H9 (cell line): ENCODE results near the gene FBXL15. TPM values are rescaled to one million over a fixed set of nuclear protein-coding genes. Genes with fewer than 3 reads are reported as not detected.

Experiments
- DNase-seq: peaks from one replicate; pipeline ENCODE4 v3.0.0-alpha.2; 2017
- H2AFZ ChIP-seq: one replicate; pipeline ENCODE4 v1.6.1; 2013; ENCODE audit warnings: mild to moderate bottlenecking, low read length, control low read depth, moderate library complexity
- H2AK5ac ChIP-seq: 2 replicates; pipeline ENCODE4 v1.6.1; 2013; ENCODE audit warnings: low read length, control low read depth, mixed read lengths; ENCODE audit not compliant: insufficient read length
- H2BK120ac ChIP-seq: one replicate; pipeline ENCODE4 v1.6.1; 2013; ENCODE audit warnings: low read depth, mild to moderate bottlenecking, low read length, control low read depth, inconsistent platforms; ENCODE audit not compliant: poor library complexity, severe bottlenecking
- H2BK12ac ChIP-seq: 2 replicates; pipeline ENCODE4 v1.6.1; 2013; ENCODE audit warnings: low read length, control low read depth, mixed read lengths, low read depth; ENCODE audit not compliant: insufficient read length
- H2BK15ac ChIP-seq: 2 replicates; pipeline ENCODE4 v1.6.1; 2013; ENCODE audit warnings: low read depth, low read length, control low read depth
- H2BK20ac ChIP-seq: one replicate; pipeline ENCODE4 v1.6.1; 2013; ENCODE audit warnings: low read depth, mild to moderate bottlenecking, low read length, control low read depth, inconsistent platforms; ENCODE audit not compliant: poor library complexity, severe bottlenecking
- H2BK5ac ChIP-seq: 2 replicates; pipeline ENCODE4 v1.6.1; 2013; ENCODE audit warnings: low read length, control low read depth, mixed read lengths; ENCODE audit not compliant: insufficient read length
- H3K14ac ChIP-seq: 2 replicates; pipeline ENCODE4 v1.6.1; 2013; ENCODE audit warnings: low read length, control low read depth; ENCODE audit not compliant: insufficient read depth
- H3K18ac ChIP-seq: 2 replicates; pipeline ENCODE4 v1.6.1; 2013; ENCODE audit warnings: low read depth, mild to moderate bottlenecking, mixed read lengths, low read length, control low read depth; ENCODE audit not compliant: insufficient read length
- H3K23ac ChIP-seq: 2 replicates; pipeline ENCODE4 v1.6.1; 2013; ENCODE audit warnings: low read length, control low read depth, mixed read lengths, low read depth; ENCODE audit not compliant: insufficient read length
- H3K23me2 ChIP-seq: 2 replicates; pipeline ENCODE4 v1.6.1; 2013; ENCODE audit warnings: low read depth, mild to moderate bottlenecking, mixed read lengths, low read length, control low read depth; ENCODE audit not compliant: insufficient read length, poor library complexity, severe bottlenecking
- H3K27ac ChIP-seq: 2 replicates; pipeline ENCODE4 v1.5.1; 2013; ENCODE audit warnings: low read length, control low read depth, mixed read lengths, low read depth; ENCODE audit not compliant: insufficient read length
- H3K27me3 ChIP-seq: 2 replicates; pipeline ENCODE4 v1.6.1; 2013; ENCODE audit warnings: low read length, control low read depth, inconsistent platforms; ENCODE audit not compliant: insufficient read depth
- H3K4ac ChIP-seq: 2 replicates; pipeline ENCODE4 v1.6.1; 2013; ENCODE audit warnings: low read depth, mild to moderate bottlenecking, control low read depth, inconsistent platforms, low read length, moderate library complexity
- H3K4me1 ChIP-seq: 2 replicates; pipeline ENCODE4 v1.6.1; 2013; ENCODE audit warnings: low read length, control low read depth, inconsistent platforms; ENCODE audit not compliant: insufficient read depth
- H3K4me2 ChIP-seq: 2 replicates; pipeline ENCODE4 v1.6.1; 2013; ENCODE audit warnings: low read length, control low read depth, mixed read lengths; ENCODE audit not compliant: insufficient read length, insufficient read depth
- H3K56ac ChIP-seq: 2 replicates; pipeline ENCODE4 v1.6.1; 2013; ENCODE audit warnings: low read depth, mild to moderate bottlenecking, mixed read lengths, low read length, control low read depth; ENCODE audit not compliant: insufficient read length
- H3K79me1 ChIP-seq: 2 replicates; pipeline ENCODE4 v1.6.1; 2013; ENCODE audit warnings: low read depth, mild to moderate bottlenecking, moderate library complexity, low read length, control low read depth, inconsistent platforms; ENCODE audit not compliant: insufficient read depth, poor library complexity, severe bottlenecking
- H3K79me2 ChIP-seq: 2 replicates; pipeline ENCODE4 v1.6.1; 2013; ENCODE audit warnings: low read length, control low read depth, inconsistent platforms; ENCODE audit not compliant: insufficient read depth
- H3K9ac ChIP-seq: 2 replicates; pipeline ENCODE4 v1.6.1; 2013; ENCODE audit warnings: low read length, control low read depth, mixed read lengths; ENCODE audit not compliant: insufficient read length; ENCODE audit errors: extremely low read depth
- H3K9me3 ChIP-seq: one replicate; pipeline ENCODE4 v1.6.1; 2013; ENCODE audit warnings: low read depth, low read length, inconsistent platforms; ENCODE audit not compliant: control insufficient read depth
- H3T11ph ChIP-seq: one replicate; pipeline ENCODE4 v1.6.1; 2013; ENCODE audit warnings: mild to moderate bottlenecking, low read length, control low read depth, inconsistent platforms
- H4K20me1 ChIP-seq: one replicate; pipeline ENCODE4 v1.6.1; 2013; ENCODE audit not compliant: control insufficient read depth, insufficient read length, insufficient read depth
- H4K5ac ChIP-seq: 2 replicates; pipeline ENCODE4 v1.6.1; 2013; ENCODE audit warnings: low read depth, mild to moderate bottlenecking, mixed read lengths, low read length, control low read depth; ENCODE audit not compliant: insufficient read length
- H4K8ac ChIP-seq: replicated peaks from 2 replicates; pipeline ENCODE4 v1.6.1; 2013; ENCODE audit warnings: low read length, control low read depth, mixed read lengths, low read depth; ENCODE audit not compliant: insufficient read length
- H4K91ac ChIP-seq: 2 replicates; pipeline ENCODE4 v1.6.1; 2013; ENCODE audit warnings: low read depth, mild to moderate bottlenecking, moderate library complexity, mixed read lengths, low read length, control low read depth; ENCODE audit not compliant: insufficient read length
- H3K27ac Mint-ChIP-seq, 3 experiments: 2 replicates in 2 of 3; 3 replicates in 1 of 3; pipeline ENCODE4 v1.8.0; 2020 to 2021; ENCODE audit warnings: mixed read lengths in 3 of 3, mild to moderate bottlenecking in 1 of 3, moderate library complexity in 1 of 3
- H3K27me3 Mint-ChIP-seq: 2 replicates; pipeline ENCODE4 v1.8.0; 2021; ENCODE audit warnings: low read depth, mild to moderate bottlenecking, moderate library complexity, mixed read lengths
- H3K36me3 Mint-ChIP-seq, 3 experiments: 2 replicates in 2 of 3; 3 replicates in 1 of 3; pipeline ENCODE4 v1.8.0; 2020 to 2021; ENCODE audit warnings: low read depth in 3 of 3, mixed read lengths in 3 of 3; ENCODE audit not compliant: insufficient read depth in 1 of 3
- H3K4me1 Mint-ChIP-seq, 2 experiments: 2 replicates each; pipeline ENCODE4 v1.8.0; 2020; ENCODE audit warnings: mixed read lengths in 2 of 2
- H3K4me3 Mint-ChIP-seq, 2 experiments: 2 replicates in 1 of 2; 3 replicates in 1 of 2; pipeline ENCODE4 v1.8.0; 2020 to 2021; ENCODE audit warnings: mild to moderate bottlenecking in 2 of 2, mixed read lengths in 2 of 2, moderate library complexity in 1 of 2
- H3K9me3 Mint-ChIP-seq, 2 experiments: 2 replicates in 1 of 2; 3 replicates in 1 of 2; pipeline ENCODE4 v1.8.0; 2020; ENCODE audit warnings: mild to moderate bottlenecking in 2 of 2, mixed read lengths in 2 of 2, moderate library complexity in 1 of 2
- WGBS: extraction: QIAGEN DNeasy Blood & Tissue Kit; methylation state at CpG from one replicate; pipeline ENCODE4 v1.1.7; 2013; ENCODE audit warnings: missing lambda C conversion rate, low lambda C conversion rate, mixed read lengths; ENCODE audit not compliant: insufficient read length; ENCODE audit errors: extremely low coverage; 5-methylcytosine and 5-hydroxymethylcytosine counted together
- total RNA-seq: library from RNA; stranded (reverse); gene quantifications from 2 replicates; pipeline ENCODE4 v1.2.1, GENCODE V29; 2021
- TF ChIP-seq, protein P1 (sequence below): fragments of 200-600 bp; sonication (generic); conservative IDR thresholded peaks from 3 replicates; pipeline ENCODE4 v1.8.0; 2021; ENCODE audit warnings: antibody characterized with exemption, mild to moderate bottlenecking

The FBXL15 gene
- total RNA-seq, 1 experiment from 2014 or later = 9.1 TPM

DNA sequence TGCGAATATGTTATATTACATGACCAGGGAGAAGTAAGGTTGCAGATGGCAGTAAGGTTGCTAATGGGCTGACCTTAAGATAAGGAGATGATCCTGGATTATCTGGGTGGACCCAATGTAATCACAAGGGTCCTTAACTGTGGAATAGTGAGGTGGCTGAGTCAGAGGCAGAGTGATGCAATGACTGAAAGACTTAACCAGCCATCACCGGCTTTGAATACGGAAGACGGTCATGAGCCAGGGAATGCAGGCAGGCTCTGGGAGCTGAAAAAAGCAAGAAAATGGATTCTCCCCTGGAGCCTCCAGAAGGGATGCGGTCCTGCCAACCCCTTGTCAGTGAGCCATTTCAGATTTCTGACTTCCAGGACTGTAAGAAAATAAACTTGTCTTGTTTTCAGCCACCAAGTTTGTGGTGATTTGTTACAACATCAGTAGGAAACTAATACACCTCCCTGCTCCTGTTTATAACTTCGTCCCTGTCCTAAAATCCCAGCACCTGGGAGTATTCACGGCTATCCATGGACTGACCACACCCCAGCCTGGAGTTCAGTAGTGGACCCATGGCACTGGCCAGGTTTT lies 35.3 kb downstream of the FBXL15 start:
- Histone ChIP-seq H2BK5ac (no peak overlapping the region), H3K4ac (no peak overlapping the region; the same call in 1 of the 2 replicates), H3K79me1 (peaks cover 3% of the 10 kb centered on the region), H3K56ac (no peak overlapping the region), H2BK15ac (no peak overlapping the region), H3K79me2 (peaks cover 3% of the 10 kb centered on the region; the same call in 1 of the 2 replicates), H4K20me1 (no peaks in the 10 kb centered on the region), H2AK5ac (no peak overlapping the region), H2AFZ (no peak overlapping the region), H4K8ac (no peak overlapping the region), H4K91ac (no peak overlapping the region), H3K14ac (no peak overlapping the region), H3K4me2 (no peak overlapping the region), H3K23ac (no peak overlapping the region), H2BK120ac (no peak overlapping the region), H3T11ph (no peak overlapping the region), H3K4me1 (peaks cover 7% of the 10 kb centered on the region; the same call in 1 of the 2 replicates), H4K5ac (no peak overlapping the region), H3K23me2 (peaks cover 7% of the 10 kb centered on the region), H2BK20ac (no peak overlapping the region), H3K9ac (no peak overlapping the region), H3K27ac (no peak overlapping the region), H3K27me3 (0 out of 2 replicates have a peak, but pooled peaks cover 2% of the 10 kb centered on the region), H3K18ac (peak overlapping the region; percentile 53), H3K9me3 (no peaks in the 10 kb centered on the region), H2BK12ac (no peak overlapping the region)
- DNase-seq = peak; percentile 64
- TF ChIP-seq, protein P1, sequence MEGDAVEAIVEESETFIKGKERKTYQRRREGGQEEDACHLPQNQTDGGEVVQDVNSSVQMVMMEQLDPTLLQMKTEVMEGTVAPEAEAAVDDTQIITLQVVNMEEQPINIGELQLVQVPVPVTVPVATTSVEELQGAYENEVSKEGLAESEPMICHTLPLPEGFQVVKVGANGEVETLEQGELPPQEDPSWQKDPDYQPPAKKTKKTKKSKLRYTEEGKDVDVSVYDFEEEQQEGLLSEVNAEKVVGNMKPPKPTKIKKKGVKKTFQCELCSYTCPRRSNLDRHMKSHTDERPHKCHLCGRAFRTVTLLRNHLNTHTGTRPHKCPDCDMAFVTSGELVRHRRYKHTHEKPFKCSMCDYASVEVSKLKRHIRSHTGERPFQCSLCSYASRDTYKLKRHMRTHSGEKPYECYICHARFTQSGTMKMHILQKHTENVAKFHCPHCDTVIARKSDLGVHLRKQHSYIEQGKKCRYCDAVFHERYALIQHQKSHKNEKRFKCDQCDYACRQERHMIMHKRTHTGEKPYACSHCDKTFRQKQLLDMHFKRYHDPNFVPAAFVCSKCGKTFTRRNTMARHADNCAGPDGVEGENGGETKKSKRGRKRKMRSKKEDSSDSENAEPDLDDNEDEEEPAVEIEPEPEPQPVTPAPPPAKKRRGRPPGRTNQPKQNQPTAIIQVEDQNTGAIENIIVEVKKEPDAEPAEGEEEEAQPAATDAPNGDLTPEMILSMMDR = no peak
- peaks cover 6 to 22% (median 7%) of the 10 kb centered on the region in 3 experiments for H3K36me3 Mint-ChIP-seq
- no peaks in the 10 kb centered on the region; a peak in 1 of 5 replicates for H3K9me3 Mint-ChIP-seq
- H3K4me1 Mint-ChIP-seq = peaks cover 51 to 68% of the 10 kb centered on the region in 2 experiments
- H3K27me3 Mint-ChIP-seq = no peaks in the 10 kb centered on the region; the same call in 1 of the 2 replicates
- no peak overlapping the region for H3K4me3 Mint-ChIP-seq
- H3K27ac Mint-ChIP-seq = peak overlapping the region in 2 of 3 experiments; percentile 39 to 94; a peak in 4 of 7 replicates
- WGBS = no CpG with 5 or more reads among the region's 7 CpGs
